GM12878 (cell line): Measurements from ENCODE around the gene FANCC. TPM values are rescaled to one million over a fixed set of nuclear protein-coding genes. Genes with fewer than 3 reads are reported as not detected.

ENCODE experiments used
- ATAC-seq: fragments of 200-7000 bp; cut with Tn5 transposase; 3 replicates; pipeline ENCODE4 v1.9.1; 2020; ENCODE audit warnings: mild to moderate bottlenecking, moderate library complexity
- BruUV-seq: library from RNA; stranded (reverse); fragments of 400-500 nt; replicated peaks from 2 replicates; lab custom pipeline; 2021; lab: Mats Ljungman, UMichigan
- CTCF ChIA-PET: fragments of 300-600 bp; sonication (Branson Sonifier 250); formaldehyde crosslinking; extraction: SDS; loops from one replicate; lab custom pipeline; 2021; ENCODE audit warnings: inconsistent platforms; lab: Yijun Ruan, JAX
- POLR2A ChIA-PET: fragments of 350-600 bp; formaldehyde crosslinking; extraction: SDS; loops from one replicate; lab custom pipeline; 2021; ENCODE audit warnings: inconsistent platforms; lab: Charles Lee
- RAD21 ChIA-PET: fragments of 300-600 bp; sonication (Branson Sonifier 250); formaldehyde crosslinking; loops from one replicate; lab custom pipeline; 2023; ENCODE audit warnings: antibody characterized with exemption; ENCODE audit not compliant: unreplicated experiment; lab: Charles Lee
- SMC1A ChIA-PET: fragments of 300-600 bp; sonication (Branson Sonifier 250); formaldehyde crosslinking; loops from one replicate; lab custom pipeline; 2023; ENCODE audit not compliant: unreplicated experiment, uncharacterized antibody; lab: Charles Lee
- DNase-seq: peaks from one replicate; pipeline ENCODE4 v3.0.0-alpha.2; 2011; ENCODE audit warnings: low read depth, low spot score
- FAIRE-seq: peaks from 3 replicates; lab custom pipeline; 2011; peaks lifted over from hg19 to GRCh38; lab: Jason Lieb, UNC
- H2AFZ ChIP-seq: 2 replicates; pipeline ENCODE4 v1.6.0; 2011; ENCODE audit warnings: low read depth, low read length, control low read depth; ENCODE audit not compliant: control insufficient read depth
- H3K27ac ChIP-seq: 2 replicates; pipeline ENCODE4 v1.5.1; 2011; ENCODE audit warnings: control low read depth; ENCODE audit not compliant: control insufficient read depth, insufficient read depth
- H3K27me3 ChIP-seq, 2 experiments: replicated peaks in 1 of 2; 2 replicates each; pipeline versions ENCODE4 v1.6.0 to v1.6.1; 2011; ENCODE audit warnings: low read length in 1 of 2; ENCODE audit not compliant: control insufficient read depth in 2 of 2, insufficient read depth in 2 of 2
- H3K36me3 ChIP-seq, 2 experiments: 2 replicates each; pipeline ENCODE4 v1.5.1; 2011; ENCODE audit warnings: low read length in 1 of 2; ENCODE audit not compliant: control insufficient read depth in 2 of 2, insufficient read depth in 2 of 2
- H3K4me1 ChIP-seq: 2 replicates; pipeline ENCODE4 v1.6.1; 2011; ENCODE audit warnings: mild to moderate bottlenecking, low read length, moderate library complexity, mixed read lengths; ENCODE audit not compliant: control insufficient read depth, insufficient read depth
- H3K4me2 ChIP-seq: 2 replicates; pipeline ENCODE4 v1.6.0; 2011; ENCODE audit warnings: control low read depth; ENCODE audit not compliant: control insufficient read depth, insufficient read depth
- H3K4me3 ChIP-seq: fragments of 200-600 bp; sonication (generic); 2 replicates; pipeline ENCODE4 v1.5.1; 2016
- H3K79me2 ChIP-seq: 2 replicates; pipeline ENCODE4 v1.6.0; 2011; ENCODE audit warnings: low read length; ENCODE audit not compliant: control insufficient read depth, insufficient read depth
- H3K9ac ChIP-seq: 2 replicates; pipeline ENCODE4 v1.8.0; 2011; ENCODE audit warnings: low read length, control low read depth, mixed read lengths; ENCODE audit not compliant: control insufficient read depth, insufficient read depth
- H3K9me3 ChIP-seq: replicated peaks from 3 replicates; pipeline ENCODE4 v1.5.1; 2011; ENCODE audit warnings: mild to moderate bottlenecking, low read length; ENCODE audit not compliant: control insufficient read depth, insufficient read depth
- H4K20me1 ChIP-seq: 2 replicates; pipeline ENCODE4 v1.6.0; 2011; ENCODE audit not compliant: control insufficient read depth, insufficient read depth
- DPF2 ChIP-seq: fragments of 450-650 bp; IDR thresholded peaks from 2 replicates; pipeline ENCODE4 v1.6.1; 2017; ENCODE audit warnings: mild to moderate bottlenecking
- MTA2 ChIP-seq: fragments of 450-650 bp; IDR thresholded peaks from 2 replicates; pipeline ENCODE4 v1.6.1; 2016; ENCODE audit warnings: low read depth, mild to moderate bottlenecking, moderate library complexity
- WGBS: methylation state at CpG from one replicate; pipeline ENCODE4 v1.1.6; 2016; ENCODE audit warnings: low lambda C conversion rate; ENCODE audit not compliant: insufficient replicate concordance, insufficient coverage; ENCODE audit errors: missing lambda C conversion rate; 5-methylcytosine and 5-hydroxymethylcytosine counted together
- in situ Hi-C: fragments of 300-500 bp; cut with MboI; formaldehyde crosslinking; loops from 9 replicates; pipeline ENCODE4 v1.14.3; 2018; ENCODE audit warnings: mixed read lengths
- intact Hi-C: fragments of 100-400 bp; cut with micrococcal nuclease; formaldehyde crosslinking; loops from one replicate; pipeline ENCODE4 v1.14.2; 2022; ENCODE audit not compliant: unreplicated experiment
- polyA plus RNA-seq, 11 experiments: library from polyadenylated mRNA; depleted of rRNA in 4 of 11; unstranded in 6 of 11; stranded (reverse) in 5 of 11; fragments of >200 nt; fragmentation: Nextera tagmentation in 4 of 11; fragmentation: Illumina TruSeq in 1 of 11; extraction: Ambion mirVana in 4 of 11; extraction: Trizol in 1 of 11; gene quantifications; 1 replicate in 1 of 11; 2 replicates in 10 of 11; pipeline versions ENCODE4 v1.2.1 to v1.2.3, GENCODE V29; 2011 to 2016; ENCODE audit warnings: inconsistent platforms in 2 of 11, missing spikeins in 2 of 11, low read depth in 1 of 11
- total RNA-seq, 4 experiments: library from RNA; depleted of rRNA in 3 of 4; stranded (reverse); fragments of >200 nt in 3 of 4; fragmentation: Illumina TruSeq in 1 of 4; extraction: Trizol in 1 of 4; gene quantifications; 2 replicates each; pipeline versions ENCODE4 v1.2.1 to v1.2.3, GENCODE V29; 2013 to 2021
- TF ChIP-seq, protein P1 (sequence below): fragments of 450-650 bp; IDR thresholded peaks from 2 replicates; pipeline ENCODE4 v1.6.1; 2016; ENCODE audit warnings: mild to moderate bottlenecking, moderate library complexity, borderline replicate concordance

Gene FANCC
- total and polyA plus RNA-seq, 10 of the 15 experiments (the other 5 are each of a cell fraction or from before 2014, with no cell fraction given): 1.2 to 16.8 (median 10.5) TPM

DNA sequence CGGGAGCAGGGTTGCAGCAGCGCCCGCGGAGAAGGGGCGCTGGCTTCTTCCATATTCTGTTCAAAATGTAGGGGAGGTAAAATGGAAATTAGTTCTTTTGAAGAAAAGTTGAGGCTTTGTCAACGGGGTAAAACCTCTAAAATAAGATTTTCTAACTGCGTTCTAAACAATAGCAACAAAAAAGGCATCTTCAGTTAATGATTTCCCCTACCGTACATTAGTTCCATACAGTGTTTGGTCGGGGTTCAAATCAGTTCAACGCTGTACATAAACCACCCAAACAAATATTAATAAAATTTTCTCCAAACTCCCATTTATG, 343 bp upstream of the FANCC start:
- H3K4me1 ChIP-seq: no peaks in the 10 kb centered on the region
- peak overlapping the region; percentile 88 for H2AFZ ChIP-seq
- H3K79me2 ChIP-seq: peaks cover 2% of the 10 kb centered on the region; the same call in 1 of the 2 replicates
- DNase-seq: no peak
- ChIA-PET CTCF (interaction anchor here (1.0 kb wide), 1 partner anchor 18 kb away, joined by 4 read pairs; no protein-coding TSS in a partner anchor), POLR2A (interaction anchor here (0.6 to 0.9 kb wide), 2 partner anchors 150 to 196 kb away, joined by 5 to 6 read pairs; no protein-coding TSS in a partner anchor), SMC1A (no interaction called here), RAD21 (interaction anchor here (0.7 to 0.8 kb wide), 2 partner anchors 191 to 896 kb away, joined by 3 to 4 read pairs; no protein-coding TSS in a partner anchor)
- no peak for ATAC-seq
- H3K4me3 ChIP-seq: peak overlapping the region; percentile 91
- H3K9me3 ChIP-seq: no peaks in the 10 kb centered on the region
- WGBS: under 1% methylated on average over 10 of the region's 10 CpGs
- BruUV-seq: no TSS peak
- in situ Hi-C loops: no loop called here
- H3K4me2 ChIP-seq: peak overlapping the region; percentile 77
- intact Hi-C loops: loop anchor here (2.0 kb wide), 1 partner anchor 189 kb away; no protein-coding TSS in a partner anchor
- peak overlapping the region; percentile 86 for H3K9ac ChIP-seq
- H4K20me1 ChIP-seq: no peaks in the 10 kb centered on the region
- no peaks in the 10 kb centered on the region for H3K27me3 ChIP-seq
- peak overlapping the region; percentile 90 for H3K27ac ChIP-seq
- no peak for FAIRE-seq
- no peaks in the 10 kb centered on the region for H3K36me3 ChIP-seq
- TF ChIP-seq, protein P1, sequence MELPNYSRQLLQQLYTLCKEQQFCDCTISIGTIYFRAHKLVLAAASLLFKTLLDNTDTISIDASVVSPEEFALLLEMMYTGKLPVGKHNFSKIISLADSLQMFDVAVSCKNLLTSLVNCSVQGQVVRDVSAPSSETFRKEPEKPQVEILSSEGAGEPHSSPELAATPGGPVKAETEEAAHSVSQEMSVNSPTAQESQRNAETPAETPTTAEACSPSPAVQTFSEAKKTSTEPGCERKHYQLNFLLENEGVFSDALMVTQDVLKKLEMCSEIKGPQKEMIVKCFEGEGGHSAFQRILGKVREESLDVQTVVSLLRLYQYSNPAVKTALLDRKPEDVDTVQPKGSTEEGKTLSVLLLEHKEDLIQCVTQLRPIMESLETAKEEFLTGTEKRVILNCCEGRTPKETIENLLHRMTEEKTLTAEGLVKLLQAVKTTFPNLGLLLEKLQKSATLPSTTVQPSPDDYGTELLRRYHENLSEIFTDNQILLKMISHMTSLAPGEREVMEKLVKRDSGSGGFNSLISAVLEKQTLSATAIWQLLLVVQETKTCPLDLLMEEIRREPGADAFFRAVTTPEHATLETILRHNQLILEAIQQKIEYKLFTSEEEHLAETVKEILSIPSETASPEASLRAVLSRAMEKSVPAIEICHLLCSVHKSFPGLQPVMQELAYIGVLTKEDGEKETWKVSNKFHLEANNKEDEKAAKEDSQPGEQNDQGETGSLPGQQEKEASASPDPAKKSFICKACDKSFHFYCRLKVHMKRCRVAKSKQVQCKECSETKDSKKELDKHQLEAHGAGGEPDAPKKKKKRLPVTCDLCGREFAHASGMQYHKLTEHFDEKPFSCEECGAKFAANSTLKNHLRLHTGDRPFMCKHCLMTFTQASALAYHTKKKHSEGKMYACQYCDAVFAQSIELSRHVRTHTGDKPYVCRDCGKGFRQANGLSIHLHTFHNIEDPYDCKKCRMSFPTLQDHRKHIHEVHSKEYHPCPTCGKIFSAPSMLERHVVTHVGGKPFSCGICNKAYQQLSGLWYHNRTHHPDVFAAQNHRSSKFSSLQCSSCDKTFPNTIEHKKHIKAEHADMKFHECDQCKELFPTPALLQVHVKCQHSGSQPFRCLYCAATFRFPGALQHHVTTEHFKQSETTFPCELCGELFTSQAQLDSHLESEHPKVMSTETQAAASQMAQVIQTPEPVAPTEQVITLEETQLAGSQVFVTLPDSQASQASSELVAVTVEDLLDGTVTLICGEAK: peak; percentile 21; the same call in 1 of the 2 replicates
- TF ChIP-seq MTA2 (no peak), DPF2 (0 out of 2 replicates have a peak, but pooled peaks have one; percentile 2)
